ENCODE measurements around the gene CNTNAP2. TPM values are rescaled to one million over a fixed set of nuclear protein-coding genes. Genes with fewer than 3 reads are reported as not detected.

Gene CNTNAP2
- total RNA-seq, 4 donors from 2014 or later, result 0.29 to 0.88 (median 0.33) TPM; not detected in 1

DNA sequence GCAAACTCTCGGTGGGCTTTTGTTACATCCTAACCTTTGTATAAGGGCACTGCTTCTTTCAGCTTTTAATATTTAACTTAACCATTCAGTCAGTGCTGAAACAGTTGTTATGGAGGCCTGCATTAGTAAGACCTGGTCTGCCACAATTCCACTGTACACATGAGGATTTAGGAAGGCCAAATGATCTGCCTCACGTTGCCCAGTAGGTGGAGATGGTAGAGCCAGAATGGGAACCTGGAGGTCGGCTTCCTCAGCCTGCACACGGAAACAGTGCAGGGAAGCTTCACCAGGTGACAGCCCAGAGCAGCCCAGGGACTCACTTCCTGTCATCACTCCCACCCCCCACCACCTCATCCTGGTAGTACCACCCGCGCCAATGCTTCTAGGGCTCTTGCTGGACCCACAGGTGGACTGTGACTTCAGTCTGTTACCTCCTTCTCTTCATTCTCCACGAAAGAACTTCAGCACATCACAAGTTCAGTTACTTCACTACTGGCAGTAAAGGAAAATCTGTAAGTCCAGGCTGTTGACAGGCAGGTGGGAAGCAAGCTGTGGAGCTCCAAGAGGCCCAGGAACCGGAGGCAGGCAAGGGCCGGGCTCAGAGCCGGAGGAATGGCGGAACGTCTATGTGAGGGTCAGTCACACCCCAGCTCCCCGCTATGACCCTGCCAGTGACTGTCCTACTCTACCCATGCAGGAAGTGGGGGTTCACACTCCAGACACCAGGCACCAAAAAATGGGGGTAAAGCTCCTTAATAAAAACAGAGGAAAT is 1993.7 kb downstream of the CNTNAP2 start:
- no peak overlapping the region for H3K27ac ChIP-seq
- DNase-seq, result no peak
- intact Hi-C loops (cut with DNase I), result no loop called here
- H3K4me1 ChIP-seq, result no peaks in the 10 kb centered on the region
- TF ChIP-seq POLR2A (IDR thresholded peaks at IDR 0.05), result no peak
- TF ChIP-seq, protein P1, sequence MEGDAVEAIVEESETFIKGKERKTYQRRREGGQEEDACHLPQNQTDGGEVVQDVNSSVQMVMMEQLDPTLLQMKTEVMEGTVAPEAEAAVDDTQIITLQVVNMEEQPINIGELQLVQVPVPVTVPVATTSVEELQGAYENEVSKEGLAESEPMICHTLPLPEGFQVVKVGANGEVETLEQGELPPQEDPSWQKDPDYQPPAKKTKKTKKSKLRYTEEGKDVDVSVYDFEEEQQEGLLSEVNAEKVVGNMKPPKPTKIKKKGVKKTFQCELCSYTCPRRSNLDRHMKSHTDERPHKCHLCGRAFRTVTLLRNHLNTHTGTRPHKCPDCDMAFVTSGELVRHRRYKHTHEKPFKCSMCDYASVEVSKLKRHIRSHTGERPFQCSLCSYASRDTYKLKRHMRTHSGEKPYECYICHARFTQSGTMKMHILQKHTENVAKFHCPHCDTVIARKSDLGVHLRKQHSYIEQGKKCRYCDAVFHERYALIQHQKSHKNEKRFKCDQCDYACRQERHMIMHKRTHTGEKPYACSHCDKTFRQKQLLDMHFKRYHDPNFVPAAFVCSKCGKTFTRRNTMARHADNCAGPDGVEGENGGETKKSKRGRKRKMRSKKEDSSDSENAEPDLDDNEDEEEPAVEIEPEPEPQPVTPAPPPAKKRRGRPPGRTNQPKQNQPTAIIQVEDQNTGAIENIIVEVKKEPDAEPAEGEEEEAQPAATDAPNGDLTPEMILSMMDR (IDR thresholded peaks at IDR 0.05), result no peak
- H3K36me3 ChIP-seq, result no peaks in the 10 kb centered on the region
- no peaks in the 10 kb centered on the region for H3K27me3 ChIP-seq
- no peak overlapping the region for H3K4me3 ChIP-seq (replicated peaks in 1 of 3)
- 88 to 89% methylated on average over 13 of the region's 13 CpGs for WGBS, 2 donors
- no peaks in the 10 kb centered on the region for H3K9me3 ChIP-seq

DNA sequence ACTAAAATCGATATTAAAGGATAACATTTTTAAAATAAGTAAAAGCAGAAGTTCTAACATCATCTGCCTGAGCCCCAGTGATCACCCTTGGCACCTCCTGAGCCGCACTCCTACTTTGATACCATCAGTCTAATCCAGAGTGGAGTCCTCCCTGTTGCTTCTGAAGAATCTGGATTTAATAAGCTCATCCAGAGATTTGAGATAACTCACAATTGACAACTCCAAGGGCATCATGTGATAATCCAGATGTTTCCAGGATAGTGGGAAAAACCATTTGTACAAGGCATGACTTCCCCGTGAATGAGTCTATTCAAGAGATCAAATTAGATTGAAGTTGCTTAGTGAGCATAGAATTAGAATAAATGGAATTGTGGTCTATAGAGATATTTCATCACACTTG is 1998.2 kb downstream of the CNTNAP2 start:
- intact Hi-C loops (cut with DNase I), result no loop called here
- no peak for DNase-seq
- H3K4me1 ChIP-seq, result no peaks in the 10 kb centered on the region
- no peak for TF ChIP-seq POLR2A (IDR thresholded peaks at IDR 0.05)
- TF ChIP-seq, protein P1 (IDR thresholded peaks at IDR 0.05), result no peak
- WGBS, 2 donors, result 91 to 92% methylated on average over 3 of the region's 3 CpGs
- no peaks in the 10 kb centered on the region for H3K36me3 ChIP-seq
- no peaks in the 10 kb centered on the region for H3K27me3 ChIP-seq
- H3K9me3 ChIP-seq, result no peaks in the 10 kb centered on the region
- H3K27ac ChIP-seq, result no peak overlapping the region
- no peak overlapping the region for H3K4me3 ChIP-seq (replicated peaks in 1 of 3)

DNA sequence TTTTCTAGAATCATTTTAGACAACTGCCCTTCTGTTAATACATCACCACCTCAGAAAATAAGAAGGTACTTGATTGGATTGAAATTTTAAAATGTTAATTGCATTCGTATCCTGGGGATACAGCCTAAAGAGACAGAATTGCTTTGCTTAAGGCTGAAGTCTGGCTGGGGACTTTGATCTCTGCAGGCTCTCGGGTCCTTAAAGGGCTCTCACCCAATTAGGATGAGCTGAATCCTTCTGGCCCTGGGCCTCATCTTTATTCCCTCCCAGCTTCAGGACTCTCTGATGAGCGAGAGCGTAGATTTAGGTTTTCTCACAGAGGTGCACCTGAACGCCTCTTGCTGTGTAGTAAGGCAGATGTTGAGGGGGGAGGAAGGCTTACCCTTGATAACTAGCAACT is 1998.7 kb downstream of the CNTNAP2 start:
- Histone ChIP-seq H3K27ac (no peak overlapping the region), H3K36me3 (no peaks in the 10 kb centered on the region), H3K4me3 (replicated peaks in 1 of 3) (no peak overlapping the region), H3K9me3 (no peaks in the 10 kb centered on the region), H3K4me1 (no peaks in the 10 kb centered on the region), H3K27me3 (no peaks in the 10 kb centered on the region)
- DNase-seq, result no peak
- intact Hi-C loops (cut with DNase I), result no loop called here
- 73 to 95% methylated on average over 5 of the region's 5 CpGs for WGBS, 2 donors
- TF ChIP-seq, protein P1 (IDR thresholded peaks at IDR 0.05), result no peak
- TF ChIP-seq POLR2A (IDR thresholded peaks at IDR 0.05), result no peak

DNA sequence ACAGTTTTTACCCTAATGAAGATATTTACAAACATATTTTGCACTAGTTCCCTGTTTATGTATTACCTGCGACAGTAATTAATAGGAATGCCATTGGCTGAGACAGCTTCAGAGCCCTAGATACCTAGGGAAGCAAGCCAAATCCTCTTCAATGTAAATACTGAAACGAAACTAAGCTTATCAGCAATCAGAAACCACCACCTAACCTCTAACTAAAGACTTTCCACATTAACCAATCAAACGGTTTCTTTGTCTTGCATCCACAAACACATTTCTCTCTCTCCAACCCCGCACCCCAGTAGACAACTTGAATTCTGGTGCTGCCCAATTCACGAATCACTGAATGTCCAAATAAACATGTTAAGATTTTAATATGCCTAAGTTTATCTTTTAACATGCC is 1999.6 kb downstream of the CNTNAP2 start:
- Histone ChIP-seq H3K36me3 (no peaks in the 10 kb centered on the region), H3K4me3 (replicated peaks in 1 of 3) (no peak overlapping the region), H3K27ac (no peak overlapping the region), H3K4me1 (no peaks in the 10 kb centered on the region), H3K27me3 (no peaks in the 10 kb centered on the region), H3K9me3 (no peaks in the 10 kb centered on the region)
- intact Hi-C loops (cut with DNase I), result no loop called here
- TF ChIP-seq, protein P1 (IDR thresholded peaks at IDR 0.05), result no peak
- no peak for TF ChIP-seq POLR2A (IDR thresholded peaks at IDR 0.05)
- 56 to 62% methylated on average over 5 of the region's 5 CpGs for WGBS, 2 donors
- no peak for DNase-seq

DNA sequence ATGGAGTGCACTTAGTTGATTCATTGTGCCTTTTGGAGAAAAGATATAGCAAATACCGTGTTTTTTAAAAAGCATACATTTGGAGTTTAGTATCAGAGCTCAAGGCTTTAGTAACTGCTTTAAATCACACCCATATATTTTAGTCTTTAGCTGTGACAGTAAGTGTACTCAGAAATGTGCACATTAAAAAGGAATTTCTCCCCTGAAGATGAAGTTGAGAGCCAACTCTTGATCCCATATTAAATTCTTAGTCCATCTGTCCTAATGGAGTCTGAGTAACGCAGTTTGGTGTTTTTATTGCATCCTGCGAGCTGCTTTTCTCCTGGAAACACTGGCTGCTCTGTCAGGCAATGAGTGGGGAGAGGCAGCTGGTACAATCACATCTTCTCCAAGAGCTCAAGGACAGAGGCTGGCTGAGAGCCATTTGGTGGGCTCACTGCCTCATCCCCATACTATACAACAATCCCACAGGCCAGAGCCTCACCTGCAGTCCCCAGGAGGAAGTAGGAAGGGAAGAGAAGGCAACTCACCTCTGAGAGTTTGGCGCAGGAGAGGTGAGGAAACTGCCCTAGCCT is 2000.3 kb downstream of the CNTNAP2 start:
- TF ChIP-seq POLR2A (IDR thresholded peaks at IDR 0.05), result no peak
- TF ChIP-seq, protein P1 (IDR thresholded peaks at IDR 0.05), result no peak
- no peaks in the 10 kb centered on the region for H3K27me3 ChIP-seq
- H3K27ac ChIP-seq, result no peak overlapping the region
- 53 to 63% methylated on average over 4 of the region's 4 CpGs for WGBS, 2 donors
- intact Hi-C loops (cut with DNase I), result no loop called here
- H3K4me3 ChIP-seq (replicated peaks in 1 of 3), result no peak overlapping the region
- no peaks in the 10 kb centered on the region for H3K36me3 ChIP-seq
- DNase-seq, result no peak
- no peaks in the 10 kb centered on the region for H3K9me3 ChIP-seq
- no peaks in the 10 kb centered on the region for H3K4me1 ChIP-seq
